ENCODE results near the gene CHRNA5.
"Not testable (repeated sequence)": the region's sequence is repeated elsewhere in the genome, so short reads cannot be mapped to it uniquely, and the experiment has no call there.

Gene CHRNA5

GRCh38 chr15:78550815-78551214, 14.5 kb upstream of the CHRNA5 start:
- TF ChIP-seq CTCF (IDR thresholded peaks at IDR 0.05; ENCODE audit: control insufficient read depth, insufficient read depth, low read depth, low read length, missing control alignments) = no peak
- DNase-seq (ENCODE audit: low read depth) = no peak
- no peak overlapping the region for H3K4me3 ChIP-seq (ENCODE audit: control insufficient read depth, low read depth, low read length)

GRCh38 chr15:78551902-78552301, 13.4 kb upstream of the CHRNA5 start:
- no peak overlapping the region for H3K4me3 ChIP-seq (ENCODE audit: control insufficient read depth, low read depth, low read length)
- no peak for DNase-seq (ENCODE audit: low read depth)
- TF ChIP-seq CTCF (IDR thresholded peaks at IDR 0.05; ENCODE audit: control insufficient read depth, insufficient read depth, low read depth, low read length, missing control alignments) = no peak

GRCh38 chr15:78552597-78552996, 12.7 kb upstream of the CHRNA5 start:
- DNase-seq (ENCODE audit: low read depth) = no peak
- TF ChIP-seq CTCF (IDR thresholded peaks at IDR 0.05; ENCODE audit: control insufficient read depth, insufficient read depth, low read depth, low read length, missing control alignments) = no peak
- H3K4me3 ChIP-seq (ENCODE audit: control insufficient read depth, low read depth, low read length) = no peak overlapping the region

- DNase-seq (ENCODE audit: low read depth); H3K4me3 ChIP-seq (ENCODE audit: control insufficient read depth, low read depth, low read length): not testable (repeated sequence)
These were observed 5.1 kb upstream of the CHRNA5 start for GRCh38 chr15:78560201-78560600.

- TF ChIP-seq CTCF (IDR thresholded peaks at IDR 0.05; ENCODE audit: control insufficient read depth, insufficient read depth, low read depth, low read length, missing control alignments) = no peak
- H3K4me3 ChIP-seq (ENCODE audit: control insufficient read depth, low read depth, low read length) = no peak overlapping the region
- no peak for DNase-seq (ENCODE audit: low read depth)
These were observed 3.8 kb upstream of the CHRNA5 start for GRCh38 chr15:78561490-78561889.

GRCh38 chr15:78563092-78563491, 2.2 kb upstream of the CHRNA5 start:
- H3K4me3 ChIP-seq (ENCODE audit: control insufficient read depth, low read depth, low read length) = no peak overlapping the region
- no peak for DNase-seq (ENCODE audit: low read depth)
- TF ChIP-seq CTCF (IDR thresholded peaks at IDR 0.05; ENCODE audit: control insufficient read depth, insufficient read depth, low read depth, low read length, missing control alignments) = no peak

- DNase-seq (ENCODE audit: low read depth) = no peak
- no peak for TF ChIP-seq CTCF (IDR thresholded peaks at IDR 0.05; ENCODE audit: control insufficient read depth, insufficient read depth, low read depth, low read length, missing control alignments)
- H3K4me3 ChIP-seq (ENCODE audit: control insufficient read depth, low read depth, low read length) = no peak overlapping the region
These were observed 600 bp upstream of the CHRNA5 start for GRCh38 chr15:78564743-78565096.

Measured in AG09309 (cell line).